HEK293 (cell line): ENCODE data around the gene NAV2.
A peak's percentile ranks its signal among the peaks of the same experiment; 100 is the strongest.
"Not testable (repeated sequence)": the region's sequence is repeated elsewhere in the genome, so short reads cannot be mapped to it uniquely, and the experiment has no call there.

Source experiments
- CTCF ChIA-PET: fragments of 350-600 bp; formaldehyde crosslinking; extraction: SDS; loops from one replicate; lab custom pipeline; 2021; ENCODE audit warnings: antibody characterized with exemption; lab: Yijun Ruan, JAX
- POLR2A ChIA-PET: fragments of 300-600 bp; formaldehyde crosslinking; extraction: SDS; loops from one replicate; lab custom pipeline; 2020; ENCODE audit warnings: antibody characterized with exemption, inconsistent platforms; lab: Yijun Ruan, JAX
- H3K27ac ChIP-seq: fragments of 200-500 bp; sonication (Bioruptor generic); 2 replicates; pipeline ENCODE4 v1.5.1; 2014; ENCODE audit warnings: low read depth, low read length, control low read depth, inconsistent platforms; ENCODE audit errors: extremely low read depth
- H3K36me3 ChIP-seq, 2 experiments: fragments of 200-500 bp in 1 of 2; sonication (Bioruptor generic) in 1 of 2; 1 replicate in 1 of 2; 2 replicates in 1 of 2; pipeline ENCODE4 v1.5.1; 2014 to 2017; ENCODE audit warnings: inconsistent platforms in 2 of 2, low read length in 2 of 2; ENCODE audit not compliant: control insufficient read depth in 2 of 2, insufficient read depth in 1 of 2
- H3K4me1 ChIP-seq: fragments of 200-500 bp; sonication (Bioruptor generic); 2 replicates; pipeline ENCODE4 v1.5.1; 2014; ENCODE audit warnings: mild to moderate bottlenecking, low read length, inconsistent platforms; ENCODE audit not compliant: control insufficient read depth, insufficient read depth
- H3K4me3 ChIP-seq: 2 replicates; pipeline ENCODE4 v1.5.1; 2011; ENCODE audit warnings: low read depth, mild to moderate bottlenecking, control low read depth, low read length, moderate library complexity
- H3K9me3 ChIP-seq: fragments of 200-500 bp; sonication (Bioruptor generic); 2 replicates; pipeline ENCODE4 v1.5.1; 2014; ENCODE audit warnings: low read depth, low read length, inconsistent platforms; ENCODE audit not compliant: control insufficient read depth, insufficient read depth
- MEIS1 ChIP-seq: sonication (generic); formaldehyde crosslinking; IDR thresholded peaks from 2 replicates; pipeline ENCODE4 v1.8.1; 2022; ENCODE audit warnings: missing genetic modification reagents, mild to moderate bottlenecking, borderline replicate concordance
- MYNN ChIP-seq: fragments of 450-650 bp; formaldehyde crosslinking; IDR thresholded peaks from 2 replicates; pipeline ENCODE4 v1.5.1; 2016; ENCODE audit warnings: missing biosample characterization, missing genetic modification characterization, borderline replicate concordance
- MZF1 ChIP-seq: fragments of 450-650 bp; formaldehyde crosslinking; IDR thresholded peaks from 2 replicates; pipeline ENCODE4 v1.5.1; 2017; ENCODE audit warnings: missing biosample characterization, missing genetic modification characterization, borderline replicate concordance
- SCRT1 ChIP-seq: fragments of 450-650 bp; formaldehyde crosslinking; IDR thresholded peaks from 2 replicates; pipeline ENCODE4 v1.5.1; 2016; ENCODE audit warnings: missing biosample characterization, missing genetic modification characterization, borderline replicate concordance
- SP7 ChIP-seq: fragments of 450-650 bp; formaldehyde crosslinking; IDR thresholded peaks from 2 replicates; pipeline ENCODE4 v1.5.1; 2016; ENCODE audit warnings: missing biosample characterization, missing genetic modification characterization
- ZNF19 ChIP-seq: fragments of 450-650 bp; formaldehyde crosslinking; IDR thresholded peaks from 2 replicates; pipeline ENCODE4; 2016; ENCODE audit warnings: missing biosample characterization, missing genetic modification characterization, low read depth
- ZNF292 ChIP-seq: fragments of 450-650 bp; formaldehyde crosslinking; IDR thresholded peaks from 2 replicates; pipeline ENCODE4 v1.5.1; 2016; ENCODE audit warnings: low read depth, missing biosample characterization, missing genetic modification characterization, borderline replicate concordance
- ZNF335 ChIP-seq: fragments of 450-650 bp; formaldehyde crosslinking; conservative IDR thresholded peaks from 2 replicates; pipeline ENCODE4 v1.5.1; 2016; ENCODE audit warnings: missing biosample characterization, missing genetic modification characterization
- ZNF366 ChIP-seq: fragments of 450-650 bp; formaldehyde crosslinking; conservative IDR thresholded peaks from 2 replicates; pipeline ENCODE4 v1.5.1; 2016; ENCODE audit warnings: missing biosample characterization, missing genetic modification characterization
- ZNF529 ChIP-seq: fragments of 450-650 bp; formaldehyde crosslinking; IDR thresholded peaks from 2 replicates; pipeline ENCODE4 v1.5.1; 2017; ENCODE audit warnings: missing genetic modification characterization, missing biosample characterization; ENCODE audit not compliant: insufficient replicate concordance
- ZNF624 ChIP-seq: fragments of 450-650 bp; formaldehyde crosslinking; IDR thresholded peaks from 2 replicates; pipeline ENCODE4 v1.5.1; 2017; ENCODE audit warnings: missing biosample characterization, missing genetic modification characterization
- ZNF654 ChIP-seq: fragments of 450-650 bp; formaldehyde crosslinking; IDR thresholded peaks from 2 replicates; pipeline ENCODE4 v1.5.1; 2016; ENCODE audit warnings: low read depth, missing biosample characterization, missing genetic modification characterization
- ZNF776 ChIP-seq: fragments of 450-650 bp; formaldehyde crosslinking; IDR thresholded peaks from 2 replicates; pipeline ENCODE4 v1.5.0; 2017; ENCODE audit warnings: missing biosample characterization, missing genetic modification characterization, borderline replicate concordance
- ZNF837 ChIP-seq: fragments of 450-650 bp; formaldehyde crosslinking; IDR thresholded peaks from 2 replicates; pipeline ENCODE4 v1.5.1; 2016; ENCODE audit warnings: missing biosample characterization, missing genetic modification characterization
- ZXDB ChIP-seq: fragments of 450-650 bp; formaldehyde crosslinking; IDR thresholded peaks from 2 replicates; pipeline ENCODE4 v1.5.1; 2016; ENCODE audit warnings: missing biosample characterization, missing genetic modification characterization
- TF ChIP-seq, protein P1 (sequence below): fragments of 450-650 bp; formaldehyde crosslinking; IDR thresholded peaks from 2 replicates; pipeline ENCODE4 v1.5.1; 2016; ENCODE audit warnings: missing biosample characterization, missing genetic modification characterization
- TF ChIP-seq, protein P2 (sequence below): fragments of 450-650 bp; IDR thresholded peaks from 2 replicates; pipeline ENCODE4 v1.5.1; 2018; ENCODE audit warnings: missing biosample characterization, mild to moderate bottlenecking, missing genetic modification characterization
- TF ChIP-seq, protein P3 (sequence below): fragments of 450-650 bp; formaldehyde crosslinking; IDR thresholded peaks from 2 replicates; pipeline ENCODE4 v1.5.1; 2017; ENCODE audit warnings: missing biosample characterization, missing genetic modification characterization
- TF ChIP-seq, protein P4 (sequence below): fragments of 450-650 bp; formaldehyde crosslinking; IDR thresholded peaks from 2 replicates; pipeline ENCODE4 v1.5.1; 2016; ENCODE audit warnings: missing biosample characterization, missing genetic modification characterization, low read depth

The NAV2 gene

DNA sequence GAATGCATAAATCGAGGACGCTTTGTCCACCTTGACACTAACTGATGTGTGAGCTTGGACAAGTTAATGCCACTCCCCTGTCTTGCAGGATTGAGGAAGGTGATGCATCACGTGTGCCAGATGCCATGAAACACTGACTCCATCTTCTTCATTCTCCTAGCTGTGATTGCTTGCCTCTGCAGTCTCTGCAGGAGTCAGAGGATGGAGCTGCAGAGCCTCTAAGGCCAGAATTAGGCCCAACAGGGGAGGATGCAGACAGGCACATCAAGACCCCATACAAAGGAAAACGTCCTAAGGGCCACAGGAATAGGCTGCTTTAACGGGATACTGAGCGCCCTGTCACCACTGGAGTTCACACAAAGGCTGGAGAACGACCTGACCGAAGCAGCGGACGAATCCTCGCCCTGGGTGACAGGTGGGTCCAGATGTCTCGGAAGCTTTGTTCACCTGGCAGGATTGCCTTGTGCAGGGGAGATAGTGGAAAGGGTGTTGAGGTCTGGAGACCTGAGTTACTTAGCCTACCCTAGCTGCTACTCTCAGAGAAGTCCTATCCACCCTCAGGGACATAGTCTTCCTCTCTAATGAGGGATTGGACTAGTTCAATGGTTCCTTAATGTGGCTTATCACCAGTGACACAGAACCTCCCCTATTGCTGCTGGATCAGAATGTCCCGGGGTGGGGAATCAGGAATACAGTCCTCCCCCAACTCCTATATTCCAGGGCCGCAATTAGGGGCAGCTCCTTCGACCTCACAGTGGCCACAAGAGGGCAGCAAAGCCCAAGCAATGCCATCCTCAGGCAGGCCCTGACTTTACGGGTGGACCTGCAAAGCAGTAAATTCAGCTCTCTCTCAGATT lies 415.3 kb downstream of the NAV2 start:
- Histone ChIP-seq H3K36me3 (no peaks in the 10 kb centered on the region), H3K4me1 (no peaks in the 10 kb centered on the region), H3K27ac (no peak overlapping the region), H3K4me3 (no peak overlapping the region), H3K9me3 (no peaks in the 10 kb centered on the region)
- no peak for TF ChIP-seq ZNF624 (tag by site-specific recombination)
- TF ChIP-seq, protein P1, sequence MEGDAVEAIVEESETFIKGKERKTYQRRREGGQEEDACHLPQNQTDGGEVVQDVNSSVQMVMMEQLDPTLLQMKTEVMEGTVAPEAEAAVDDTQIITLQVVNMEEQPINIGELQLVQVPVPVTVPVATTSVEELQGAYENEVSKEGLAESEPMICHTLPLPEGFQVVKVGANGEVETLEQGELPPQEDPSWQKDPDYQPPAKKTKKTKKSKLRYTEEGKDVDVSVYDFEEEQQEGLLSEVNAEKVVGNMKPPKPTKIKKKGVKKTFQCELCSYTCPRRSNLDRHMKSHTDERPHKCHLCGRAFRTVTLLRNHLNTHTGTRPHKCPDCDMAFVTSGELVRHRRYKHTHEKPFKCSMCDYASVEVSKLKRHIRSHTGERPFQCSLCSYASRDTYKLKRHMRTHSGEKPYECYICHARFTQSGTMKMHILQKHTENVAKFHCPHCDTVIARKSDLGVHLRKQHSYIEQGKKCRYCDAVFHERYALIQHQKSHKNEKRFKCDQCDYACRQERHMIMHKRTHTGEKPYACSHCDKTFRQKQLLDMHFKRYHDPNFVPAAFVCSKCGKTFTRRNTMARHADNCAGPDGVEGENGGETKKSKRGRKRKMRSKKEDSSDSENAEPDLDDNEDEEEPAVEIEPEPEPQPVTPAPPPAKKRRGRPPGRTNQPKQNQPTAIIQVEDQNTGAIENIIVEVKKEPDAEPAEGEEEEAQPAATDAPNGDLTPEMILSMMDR = peak; percentile 69
- TF ChIP-seq MZF1 (tag by site-specific recombination) = no peak
- TF ChIP-seq, protein P2, sequence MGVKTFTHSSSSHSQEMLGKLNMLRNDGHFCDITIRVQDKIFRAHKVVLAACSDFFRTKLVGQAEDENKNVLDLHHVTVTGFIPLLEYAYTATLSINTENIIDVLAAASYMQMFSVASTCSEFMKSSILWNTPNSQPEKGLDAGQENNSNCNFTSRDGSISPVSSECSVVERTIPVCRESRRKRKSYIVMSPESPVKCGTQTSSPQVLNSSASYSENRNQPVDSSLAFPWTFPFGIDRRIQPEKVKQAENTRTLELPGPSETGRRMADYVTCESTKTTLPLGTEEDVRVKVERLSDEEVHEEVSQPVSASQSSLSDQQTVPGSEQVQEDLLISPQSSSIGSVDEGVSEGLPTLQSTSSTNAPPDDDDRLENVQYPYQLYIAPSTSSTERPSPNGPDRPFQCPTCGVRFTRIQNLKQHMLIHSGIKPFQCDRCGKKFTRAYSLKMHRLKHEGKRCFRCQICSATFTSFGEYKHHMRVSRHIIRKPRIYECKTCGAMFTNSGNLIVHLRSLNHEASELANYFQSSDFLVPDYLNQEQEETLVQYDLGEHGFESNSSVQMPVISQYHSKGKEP = no peak
- TF ChIP-seq, protein P3, sequence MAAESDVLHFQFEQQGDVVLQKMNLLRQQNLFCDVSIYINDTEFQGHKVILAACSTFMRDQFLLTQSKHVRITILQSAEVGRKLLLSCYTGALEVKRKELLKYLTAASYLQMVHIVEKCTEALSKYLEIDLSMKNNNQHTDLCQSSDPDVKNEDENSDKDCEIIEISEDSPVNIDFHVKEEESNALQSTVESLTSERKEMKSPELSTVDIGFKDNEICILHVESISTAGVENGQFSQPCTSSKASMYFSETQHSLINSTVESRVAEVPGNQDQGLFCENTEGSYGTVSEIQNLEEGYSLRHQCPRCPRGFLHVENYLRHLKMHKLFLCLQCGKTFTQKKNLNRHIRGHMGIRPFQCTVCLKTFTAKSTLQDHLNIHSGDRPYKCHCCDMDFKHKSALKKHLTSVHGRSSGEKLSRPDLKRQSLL (tag by site-specific recombination) = no peak
- TF ChIP-seq ZNF654 = peak; percentile 86
- no peak for TF ChIP-seq MYNN (tag by site-specific recombination)
- ChIA-PET POLR2A (no interaction called here), CTCF (interaction anchor here (0.5 to 3.7 kb wide), 78 partner anchors 10 to 1057 kb away, joined by 3 to 107 read pairs (median 4); no protein-coding TSS in a partner anchor)

DNA sequence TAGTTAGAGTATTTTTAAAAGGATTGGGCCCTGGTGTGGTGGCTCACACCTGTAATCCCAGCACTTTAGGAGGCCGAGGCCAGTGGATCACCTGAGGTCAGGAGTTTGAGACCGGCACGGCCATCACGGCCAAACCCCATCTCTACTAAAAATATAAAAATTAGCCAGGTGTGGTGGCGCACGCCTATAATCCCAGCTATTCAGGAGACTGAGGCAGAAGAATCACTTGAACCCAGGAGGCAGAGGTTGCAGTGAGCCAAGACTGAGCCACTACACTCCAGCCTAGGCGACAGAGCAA lies 415.8 kb downstream of the NAV2 start:
- not testable (repeated sequence) for H3K4me1 ChIP-seq, H3K36me3 ChIP-seq, H3K9me3 ChIP-seq, H3K27ac ChIP-seq, H3K4me3 ChIP-seq
- CTCF ChIA-PET = interaction anchor here (0.5 to 3.7 kb wide), 66 partner anchors 9 to 1058 kb away, joined by 3 to 107 read pairs (median 4); no protein-coding TSS in a partner anchor
- POLR2A ChIA-PET = interaction anchor here (0.6 kb wide), 1 partner anchor 144 kb away, joined by 3 read pairs; no protein-coding TSS in a partner anchor

DNA sequence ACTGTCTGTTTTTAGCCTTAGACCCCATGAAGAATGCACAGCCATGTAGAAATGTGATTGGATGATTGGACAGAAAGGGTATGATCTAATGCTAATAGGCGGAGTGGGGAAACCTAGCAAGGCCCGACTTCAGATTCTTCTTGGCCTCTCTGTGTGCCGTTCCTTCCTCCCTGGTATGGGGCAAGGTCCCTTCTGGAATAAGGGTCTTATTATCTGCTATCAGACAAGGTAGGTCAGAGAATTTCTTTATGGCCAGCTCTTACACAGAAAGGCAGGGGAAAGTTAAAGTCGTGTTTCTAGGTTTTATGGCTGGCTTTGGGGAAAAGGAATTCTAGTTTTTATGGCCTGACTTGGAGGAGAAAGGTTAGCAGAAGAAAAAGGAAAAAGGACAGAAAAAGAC lies 417.0 kb downstream of the NAV2 start:
- POLR2A ChIA-PET = no interaction called here
- Histone ChIP-seq H3K36me3 (no peaks in the 10 kb centered on the region), H3K9me3 (no peaks in the 10 kb centered on the region), H3K27ac (no peak overlapping the region), H3K4me1 (no peaks in the 10 kb centered on the region), H3K4me3 (no peak overlapping the region)
- CTCF ChIA-PET = interaction anchor here (0.6 to 3.7 kb wide), 16 partner anchors 8 to 348 kb away, joined by 3 to 107 read pairs (median 10); no protein-coding TSS in a partner anchor
- TF ChIP-seq SP7 (tag by site-specific recombination) = no peak

DNA sequence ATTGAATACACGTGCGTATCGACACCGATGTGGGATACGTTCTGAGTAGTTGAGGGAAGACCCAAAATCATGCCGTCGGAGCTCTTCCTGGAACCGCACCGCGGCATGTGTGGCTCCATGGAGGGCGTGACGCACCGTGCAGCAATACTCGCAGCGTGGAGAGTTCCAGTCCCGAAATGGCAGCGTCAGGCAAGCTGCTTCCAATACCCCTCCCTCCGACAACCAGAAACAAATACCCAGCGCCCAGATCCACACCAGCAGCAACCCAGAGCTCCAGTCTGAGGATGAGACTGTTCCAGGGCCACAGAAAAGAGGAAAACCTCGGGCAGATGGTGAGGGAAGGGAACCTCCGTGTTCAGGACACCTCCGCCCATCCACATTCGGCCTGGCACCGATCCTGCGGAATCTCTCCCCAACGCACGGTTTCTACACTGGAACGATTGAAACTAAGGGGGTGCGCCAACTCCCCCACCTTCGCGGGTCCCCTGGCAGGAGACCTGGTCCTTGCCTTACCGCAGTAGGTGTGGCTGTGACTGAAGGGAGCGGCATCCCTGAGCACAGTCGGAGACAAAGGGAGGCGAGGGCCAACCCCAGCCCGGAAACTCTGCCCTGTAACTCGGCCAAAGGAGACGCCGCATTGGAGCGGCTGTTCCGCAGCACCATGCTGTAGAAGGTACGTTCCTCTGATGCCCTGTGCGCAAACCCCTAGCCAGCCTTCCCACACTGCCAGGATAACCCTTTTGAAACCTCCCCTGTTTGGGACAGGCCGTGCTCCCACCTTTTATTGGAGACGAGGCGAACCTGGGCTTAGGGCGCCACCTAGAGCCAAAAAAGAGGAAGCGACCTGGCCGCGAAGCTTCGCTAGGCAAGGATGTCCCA lies 419.4 kb downstream of the NAV2 start:
- H3K9me3 ChIP-seq = no peaks in the 10 kb centered on the region
- POLR2A ChIA-PET = no interaction called here
- peak overlapping the region; percentile 18 for H3K4me3 ChIP-seq
- CTCF ChIA-PET = interaction anchor here (0.6 to 6.9 kb wide), 53 partner anchors 8 to 845 kb away, joined by 3 to 52 read pairs (median 4); no protein-coding TSS in a partner anchor
- H3K4me1 ChIP-seq = no peaks in the 10 kb centered on the region
- H3K27ac ChIP-seq = no peak overlapping the region
- H3K36me3 ChIP-seq = no peaks in the 10 kb centered on the region
- TF ChIP-seq ZNF654 (peak; percentile 65), ZNF776 (no peak), ZXDB (tag by site-specific recombination) (no peak), ZNF837 (tag by site-specific recombination) (no peak), ZNF19 (tag by site-specific recombination) (no peak), MEIS1 (CRISPR knock-in tag) (no peak), ZNF366 (tag by site-specific recombination) (no peak), ZNF529 (tag by site-specific recombination) (no peak), ZNF292 (tag by site-specific recombination) (no peak), SCRT1 (tag by site-specific recombination) (no peak), ZNF335 (tag by site-specific recombination) (no peak)
- TF ChIP-seq, protein P4, sequence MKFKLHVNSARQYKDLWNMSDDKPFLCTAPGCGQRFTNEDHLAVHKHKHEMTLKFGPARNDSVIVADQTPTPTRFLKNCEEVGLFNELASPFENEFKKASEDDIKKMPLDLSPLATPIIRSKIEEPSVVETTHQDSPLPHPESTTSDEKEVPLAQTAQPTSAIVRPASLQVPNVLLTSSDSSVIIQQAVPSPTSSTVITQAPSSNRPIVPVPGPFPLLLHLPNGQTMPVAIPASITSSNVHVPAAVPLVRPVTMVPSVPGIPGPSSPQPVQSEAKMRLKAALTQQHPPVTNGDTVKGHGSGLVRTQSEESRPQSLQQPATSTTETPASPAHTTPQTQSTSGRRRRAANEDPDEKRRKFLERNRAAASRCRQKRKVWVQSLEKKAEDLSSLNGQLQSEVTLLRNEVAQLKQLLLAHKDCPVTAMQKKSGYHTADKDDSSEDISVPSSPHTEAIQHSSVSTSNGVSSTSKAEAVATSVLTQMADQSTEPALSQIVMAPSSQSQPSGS (tag by site-specific recombination) = no peak
